H4 (cell line): Measurements from ENCODE around the gene PPP2R5D. TPM values are rescaled to one million over a fixed set of nuclear protein-coding genes. Genes with fewer than 3 reads are reported as not detected.
"Not testable (repeated sequence)": the region's sequence is repeated elsewhere in the genome, so short reads cannot be mapped to it uniquely, and the experiment has no call there.

Source experiments
- DNase-seq: peaks from one replicate; pipeline ENCODE4 v3.0.0-alpha.2; 2015; ENCODE audit warnings: low spot score
- total RNA-seq: library from RNA; depleted of rRNA; stranded (reverse); fragments of >200 nt; shearing (Covaris generic); gene quantifications from 2 replicates; pipeline ENCODE4 v1.2.3, GENCODE V29; 2014

PPP2R5D gene
- total RNA-seq, 1 experiment from 2014 or later, result 70.8 TPM

- no peak for DNase-seq
Observed at GRCh38 chr6:42989923-42990322, 5.6 kb downstream of the PPP2R5D start.

- DNase-seq, result no peak
Observed at GRCh38 chr6:42993445-42993844, 9.1 kb downstream of the PPP2R5D start.

- no peak for DNase-seq
Observed at GRCh38 chr6:42996513-42996912, 12.1 kb downstream of the PPP2R5D start.

GRCh38 chr6:42998205-42998604 is 13.8 kb downstream of the PPP2R5D start:
- not testable (repeated sequence) for DNase-seq

GRCh38 chr6:43001843-43002242 is 17.5 kb downstream of the PPP2R5D start:
- no peak for DNase-seq

- no peak for DNase-seq
Observed at GRCh38 chr6:43005844-43006243, 21.5 kb downstream of the PPP2R5D start.

GRCh38 chr6:43006251-43006650 is 21.9 kb downstream of the PPP2R5D start:
- no peak for DNase-seq

GRCh38 chr6:43007126-43007525 is 22.8 kb downstream of the PPP2R5D start:
- no peak for DNase-seq

GRCh38 chr6:43009124-43009523 is 24.8 kb downstream of the PPP2R5D start:
- peak; percentile 48 for DNase-seq

GRCh38 chr6:43011207-43011606 is 26.8 kb downstream of the PPP2R5D start:
- no peak for DNase-seq

- DNase-seq, result no peak
Observed at GRCh38 chr6:43012364-43012763, 28.0 kb downstream of the PPP2R5D start.

GRCh38 chr6:43013097-43013842 is 28.9 kb downstream of the PPP2R5D start:
- DNase-seq, result no peak

GRCh38 chr6:43013843-43014433 is 29.6 kb downstream of the PPP2R5D start, which contains the start of the genes KLHDC3 and MEA1:
KLHDC3 (plus strand) TSS chr6:43014249; CDS start chr6:43017193, 2,944 bp downstream.
MEA1 (minus strand) TSS chr6:43013946; CDS start chr6:43013813, 133 bp downstream.
- DNase-seq, result peak; percentile 100

- DNase-seq, result no peak
Observed at GRCh38 chr6:43014434-43014909, 30.1 kb downstream of the PPP2R5D start.

- DNase-seq, result no peak
Observed at GRCh38 chr6:43016176-43016942, 32.0 kb downstream of the PPP2R5D start.

- DNase-seq, result no peak
Observed at GRCh38 chr6:43016943-43017334, 32.6 kb downstream of the PPP2R5D start.

- no peak for DNase-seq
Observed at GRCh38 chr6:43019152-43019551, 34.8 kb downstream of the PPP2R5D start.

GRCh38 chr6:43020052-43020705 is 35.8 kb downstream of the PPP2R5D start:
- no peak for DNase-seq

GRCh38 chr6:43020847-43021246 is 36.5 kb downstream of the PPP2R5D start:
- no peak for DNase-seq

- DNase-seq, result peak; percentile 72
Observed at GRCh38 chr6:43021270-43022047, 37.1 kb downstream of the PPP2R5D start, which contains the start of gene RRP36. RRP36 (plus strand) TSS chr6:43021623; CDS start chr6:43021655, 32 bp downstream.

GRCh38 chr6:43024436-43024835 is 40.1 kb downstream of the PPP2R5D start:
- no peak for DNase-seq
